ENCODE results near the gene TRIM17.

GRCh38 chr1:228448372-228448771, 31.7 kb upstream of the TRIM17 start:
- no peak for TF ChIP-seq POLR2A (IDR thresholded peaks at IDR 0.05; ENCODE audit: insufficient read depth in 1 of 2, low read depth in 2 of 2, low read length in 2 of 2)
- no peak for TF ChIP-seq ZNF780A (CRISPR knock-in tag; IDR thresholded peaks at IDR 0.05)
- no peak for TF ChIP-seq NFIB (CRISPR knock-in tag; IDR thresholded peaks at IDR 0.05; ENCODE audit: borderline replicate concordance)
- TF ChIP-seq, protein P1, sequence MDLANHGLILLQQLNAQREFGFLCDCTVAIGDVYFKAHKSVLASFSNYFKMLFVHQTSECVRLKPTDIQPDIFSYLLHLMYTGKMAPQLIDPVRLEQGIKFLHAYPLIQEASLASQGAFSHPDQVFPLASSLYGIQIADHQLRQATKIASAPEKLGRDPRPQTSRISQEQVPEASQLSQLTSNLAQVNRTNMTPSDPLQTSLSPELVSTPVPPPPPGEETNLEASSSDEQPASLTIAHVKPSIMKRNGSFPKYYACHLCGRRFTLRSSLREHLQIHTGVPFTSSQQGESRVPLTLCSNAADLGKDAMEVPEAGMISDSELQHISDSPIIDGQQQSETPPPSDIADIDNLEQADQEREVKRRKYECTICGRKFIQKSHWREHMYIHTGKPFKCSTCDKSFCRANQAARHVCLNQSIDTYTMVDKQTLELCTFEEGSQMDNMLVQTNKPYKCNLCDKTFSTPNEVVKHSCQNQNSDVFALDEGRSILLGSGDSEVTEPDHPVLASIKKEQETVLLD (CRISPR knock-in tag; IDR thresholded peaks at IDR 0.05; ENCODE audit: low read depth): no peak
- TF ChIP-seq CTCF (CRISPR knock-in tag; IDR thresholded peaks at IDR 0.05): no peak
- TF ChIP-seq, protein P2, sequence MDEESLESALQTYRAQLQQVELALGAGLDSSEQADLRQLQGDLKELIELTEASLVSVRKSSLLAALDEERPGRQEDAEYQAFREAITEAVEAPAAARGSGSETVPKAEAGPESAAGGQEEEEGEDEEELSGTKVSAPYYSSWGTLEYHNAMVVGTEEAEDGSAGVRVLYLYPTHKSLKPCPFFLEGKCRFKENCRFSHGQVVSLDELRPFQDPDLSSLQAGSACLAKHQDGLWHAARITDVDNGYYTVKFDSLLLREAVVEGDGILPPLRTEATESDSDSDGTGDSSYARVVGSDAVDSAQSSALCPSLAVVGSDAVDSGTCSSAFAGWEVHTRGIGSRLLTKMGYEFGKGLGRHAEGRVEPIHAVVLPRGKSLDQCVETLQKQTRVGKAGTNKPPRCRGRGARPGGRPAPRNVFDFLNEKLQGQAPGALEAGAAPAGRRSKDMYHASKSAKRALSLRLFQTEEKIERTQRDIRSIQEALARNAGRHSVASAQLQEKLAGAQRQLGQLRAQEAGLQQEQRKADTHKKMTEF (CRISPR knock-in tag; IDR thresholded peaks at IDR 0.05): no peak
- no peak for TF ChIP-seq TARDBP (CRISPR knock-in tag; IDR thresholded peaks at IDR 0.05)
- no peak for TF ChIP-seq ZNF629 (CRISPR knock-in tag; conservative IDR thresholded peaks at IDR 0.05)
- no peak for TF ChIP-seq POLR2AphosphoS5 (IDR thresholded peaks at IDR 0.05; ENCODE audit: low read depth, low read length)
- no peak for TF ChIP-seq ZNF644 (CRISPR knock-in tag; IDR thresholded peaks at IDR 0.05; ENCODE audit: low read depth)
- no peak for TF ChIP-seq SIN3A (IDR thresholded peaks at IDR 0.05; ENCODE audit: borderline replicate concordance, low read depth, low read length)
- TF ChIP-seq, protein P3, sequence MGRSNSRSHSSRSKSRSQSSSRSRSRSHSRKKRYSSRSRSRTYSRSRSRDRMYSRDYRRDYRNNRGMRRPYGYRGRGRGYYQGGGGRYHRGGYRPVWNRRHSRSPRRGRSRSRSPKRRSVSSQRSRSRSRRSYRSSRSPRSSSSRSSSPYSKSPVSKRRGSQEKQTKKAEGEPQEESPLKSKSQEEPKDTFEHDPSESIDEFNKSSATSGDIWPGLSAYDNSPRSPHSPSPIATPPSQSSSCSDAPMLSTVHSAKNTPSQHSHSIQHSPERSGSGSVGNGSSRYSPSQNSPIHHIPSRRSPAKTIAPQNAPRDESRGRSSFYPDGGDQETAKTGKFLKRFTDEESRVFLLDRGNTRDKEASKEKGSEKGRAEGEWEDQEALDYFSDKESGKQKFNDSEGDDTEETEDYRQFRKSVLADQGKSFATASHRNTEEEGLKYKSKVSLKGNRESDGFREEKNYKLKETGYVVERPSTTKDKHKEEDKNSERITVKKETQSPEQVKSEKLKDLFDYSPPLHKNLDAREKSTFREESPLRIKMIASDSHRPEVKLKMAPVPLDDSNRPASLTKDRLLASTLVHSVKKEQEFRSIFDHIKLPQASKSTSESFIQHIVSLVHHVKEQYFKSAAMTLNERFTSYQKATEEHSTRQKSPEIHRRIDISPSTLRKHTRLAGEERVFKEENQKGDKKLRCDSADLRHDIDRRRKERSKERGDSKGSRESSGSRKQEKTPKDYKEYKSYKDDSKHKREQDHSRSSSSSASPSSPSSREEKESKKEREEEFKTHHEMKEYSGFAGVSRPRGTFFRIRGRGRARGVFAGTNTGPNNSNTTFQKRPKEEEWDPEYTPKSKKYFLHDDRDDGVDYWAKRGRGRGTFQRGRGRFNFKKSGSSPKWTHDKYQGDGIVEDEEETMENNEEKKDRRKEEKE (IDR thresholded peaks at IDR 0.05): no peak
- no peak for TF ChIP-seq ZNF430 (CRISPR knock-in tag; IDR thresholded peaks at IDR 0.05)
